Measurements from ENCODE around the gene GCH1.

DNA sequence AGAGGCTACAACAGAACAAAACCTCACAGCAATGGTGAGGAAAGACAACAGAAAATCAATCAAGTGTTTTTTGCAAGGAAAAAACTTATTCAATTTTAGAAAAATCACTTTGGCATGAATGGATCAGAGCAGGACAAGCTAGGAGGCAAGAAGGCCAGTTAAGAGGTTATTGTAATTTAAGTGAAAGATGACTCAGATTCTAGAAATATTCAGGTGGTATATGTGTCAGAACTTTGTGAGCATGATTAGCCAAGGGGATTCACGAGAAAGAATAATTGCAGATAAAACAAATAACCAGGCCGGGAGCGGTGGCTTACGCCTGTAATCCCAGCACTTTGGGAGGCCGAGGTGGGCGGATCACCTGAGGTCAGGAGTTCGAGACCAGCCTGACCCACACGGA, 12.7 kb downstream of the GCH1 start:
- no peak for TF ChIP-seq CTCF (IDR thresholded peaks at IDR 0.05)
- no peak for TF ChIP-seq POLR2A (IDR thresholded peaks at IDR 0.05; ENCODE audit: low read depth)
- TF ChIP-seq POLR2AphosphoS5 (IDR thresholded peaks at IDR 0.05) = no peak
